Measurements from ENCODE around the gene RSAD2.

GRCh38 chr2:6865346-6866274, 12.0 kb upstream of the RSAD2 start, which contains the start of gene CMPK2:
- TF ChIP-seq TAF1 (IDR thresholded peaks at IDR 0.05; ENCODE audit: borderline replicate concordance, low read depth, low read length) (no peak), POLR2A (IDR thresholded peaks at IDR 0.05; ENCODE audit: low read depth, low read length) (peak; percentile 60)
